ENCODE data around the gene PLD2. TPM values are rescaled to one million over a fixed set of nuclear protein-coding genes. Genes with fewer than 3 reads are reported as not detected.
"Not testable (repeated sequence)": the region's sequence is repeated elsewhere in the genome, so short reads cannot be mapped to it uniquely, and the experiment has no call there.

The PLD2 gene
- total RNA-seq, 4 donors from 2014 or later = 10.2 to 21.3 (median 15.7) TPM

DNA sequence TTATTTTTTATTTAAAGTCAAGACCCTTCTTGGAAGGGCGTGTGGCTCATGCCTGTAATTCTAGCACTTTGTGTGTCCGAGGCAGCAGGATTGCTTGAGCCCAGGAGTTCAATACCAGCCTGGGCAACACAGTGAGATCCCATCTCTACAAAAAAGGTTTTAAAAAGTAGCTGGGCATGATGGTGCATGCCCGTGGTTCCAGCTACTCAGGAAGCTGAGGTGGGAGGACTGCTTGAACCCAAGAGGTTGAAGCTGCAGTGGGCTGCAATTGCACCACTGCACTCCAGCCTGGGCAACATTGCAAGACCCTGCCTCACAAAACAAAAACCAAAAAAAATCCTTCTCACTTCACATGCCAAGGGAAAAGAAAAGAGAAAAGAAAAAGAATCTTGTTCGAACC lies 55.8 kb downstream of the PLD2 start:
- Histone ChIP-seq H3K4me3 (no peak overlapping the region), H3K4me1 (peaks cover 0 to 34% (median 9%) of the 10 kb centered on the region in 3 donors), H3K27ac (no peak overlapping the region), H3K27me3 (no peaks in the 10 kb centered on the region), H3K36me3 (peaks cover 0 to 15% of the 10 kb centered on the region in 2 donors), H3K9me3 (no peaks in the 10 kb centered on the region)
- 94 to 100% methylated on average over 1 to 4 of the region's 4 CpGs for WGBS, 2 donors (ENCODE audit: low coverage in 1 of 2)
- no peak for ATAC-seq
- TF ChIP-seq EP300 (IDR thresholded peaks at IDR 0.05) = no peak
- TF ChIP-seq, protein P1, sequence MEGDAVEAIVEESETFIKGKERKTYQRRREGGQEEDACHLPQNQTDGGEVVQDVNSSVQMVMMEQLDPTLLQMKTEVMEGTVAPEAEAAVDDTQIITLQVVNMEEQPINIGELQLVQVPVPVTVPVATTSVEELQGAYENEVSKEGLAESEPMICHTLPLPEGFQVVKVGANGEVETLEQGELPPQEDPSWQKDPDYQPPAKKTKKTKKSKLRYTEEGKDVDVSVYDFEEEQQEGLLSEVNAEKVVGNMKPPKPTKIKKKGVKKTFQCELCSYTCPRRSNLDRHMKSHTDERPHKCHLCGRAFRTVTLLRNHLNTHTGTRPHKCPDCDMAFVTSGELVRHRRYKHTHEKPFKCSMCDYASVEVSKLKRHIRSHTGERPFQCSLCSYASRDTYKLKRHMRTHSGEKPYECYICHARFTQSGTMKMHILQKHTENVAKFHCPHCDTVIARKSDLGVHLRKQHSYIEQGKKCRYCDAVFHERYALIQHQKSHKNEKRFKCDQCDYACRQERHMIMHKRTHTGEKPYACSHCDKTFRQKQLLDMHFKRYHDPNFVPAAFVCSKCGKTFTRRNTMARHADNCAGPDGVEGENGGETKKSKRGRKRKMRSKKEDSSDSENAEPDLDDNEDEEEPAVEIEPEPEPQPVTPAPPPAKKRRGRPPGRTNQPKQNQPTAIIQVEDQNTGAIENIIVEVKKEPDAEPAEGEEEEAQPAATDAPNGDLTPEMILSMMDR (IDR thresholded peaks at IDR 0.05) = no peak
- no peak for TF ChIP-seq POLR2AphosphoS5 (IDR thresholded peaks at IDR 0.05)
- TF ChIP-seq POLR2A (IDR thresholded peaks at IDR 0.05) = no peak

DNA sequence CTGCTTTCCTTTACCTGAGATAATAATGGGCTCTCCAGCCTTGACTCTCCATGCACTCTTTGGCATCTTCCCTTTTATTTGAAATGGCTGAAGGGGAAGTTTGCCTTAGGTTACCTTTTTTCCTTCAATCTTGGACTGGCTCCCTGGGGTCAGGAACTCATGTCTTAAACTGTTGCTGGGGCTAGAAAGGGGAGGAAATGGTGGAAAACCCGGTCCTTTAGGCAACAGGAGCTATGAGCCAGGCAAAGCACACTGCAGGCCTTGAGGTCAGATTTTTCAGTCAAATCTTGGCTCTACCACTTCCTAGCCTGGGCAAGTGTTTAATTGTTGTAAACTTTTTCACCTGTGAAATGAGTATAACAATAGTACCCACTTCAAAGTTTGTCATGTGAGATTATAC lies 56.4 kb downstream of the PLD2 start:
- TF ChIP-seq POLR2AphosphoS5 (IDR thresholded peaks at IDR 0.05) (no peak), EP300 (IDR thresholded peaks at IDR 0.05) (no peak), POLR2A (IDR thresholded peaks at IDR 0.05) (no peak)
- TF ChIP-seq, protein P1 (IDR thresholded peaks at IDR 0.05) = no peak

DNA sequence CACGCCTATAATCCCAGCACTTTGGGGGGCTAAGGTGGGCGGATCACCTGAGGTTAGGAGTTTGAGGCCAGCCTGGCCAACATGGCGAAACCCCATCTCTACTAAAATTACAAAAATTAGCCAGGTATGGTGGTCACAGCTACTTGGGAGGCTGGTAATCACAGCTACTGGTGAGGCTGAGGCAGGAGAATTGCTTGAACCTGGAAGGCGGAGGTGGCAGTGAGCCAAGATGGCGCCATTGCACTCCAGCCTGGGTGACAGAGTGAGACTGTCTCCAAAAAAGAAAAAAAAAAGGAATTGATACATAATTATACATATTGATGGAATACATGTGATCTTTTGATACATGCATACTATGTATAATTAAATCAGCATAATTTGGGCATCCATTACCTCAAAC lies 60.6 kb downstream of the PLD2 start:
- not testable (repeated sequence) for ATAC-seq, H3K27ac ChIP-seq, H3K4me1 ChIP-seq, H3K4me3 ChIP-seq, H3K27me3 ChIP-seq, H3K36me3 ChIP-seq, H3K9me3 ChIP-seq
- 50 to 73% methylated on average over 1 to 4 of the region's 5 CpGs for WGBS, 2 donors (ENCODE audit: low coverage in 1 of 2)

More for the DNA sequence above, 56.4 kb downstream of the PLD2 start:
- no peaks in the 10 kb centered on the region for H3K27me3 ChIP-seq
- H3K27ac ChIP-seq = no peak overlapping the region
- no peak overlapping the region for H3K4me3 ChIP-seq
- H3K36me3 ChIP-seq = peaks cover 0 to 15% of the 10 kb centered on the region in 2 donors
- ATAC-seq = no peak
- H3K4me1 ChIP-seq = peaks cover 0 to 28% (median 4%) of the 10 kb centered on the region in 3 donors
- 78 to 90% methylated on average over 1 of the region's 1 CpG for WGBS, 2 donors (ENCODE audit: low coverage in 1 of 2)
- H3K9me3 ChIP-seq = no peaks in the 10 kb centered on the region

DNA sequence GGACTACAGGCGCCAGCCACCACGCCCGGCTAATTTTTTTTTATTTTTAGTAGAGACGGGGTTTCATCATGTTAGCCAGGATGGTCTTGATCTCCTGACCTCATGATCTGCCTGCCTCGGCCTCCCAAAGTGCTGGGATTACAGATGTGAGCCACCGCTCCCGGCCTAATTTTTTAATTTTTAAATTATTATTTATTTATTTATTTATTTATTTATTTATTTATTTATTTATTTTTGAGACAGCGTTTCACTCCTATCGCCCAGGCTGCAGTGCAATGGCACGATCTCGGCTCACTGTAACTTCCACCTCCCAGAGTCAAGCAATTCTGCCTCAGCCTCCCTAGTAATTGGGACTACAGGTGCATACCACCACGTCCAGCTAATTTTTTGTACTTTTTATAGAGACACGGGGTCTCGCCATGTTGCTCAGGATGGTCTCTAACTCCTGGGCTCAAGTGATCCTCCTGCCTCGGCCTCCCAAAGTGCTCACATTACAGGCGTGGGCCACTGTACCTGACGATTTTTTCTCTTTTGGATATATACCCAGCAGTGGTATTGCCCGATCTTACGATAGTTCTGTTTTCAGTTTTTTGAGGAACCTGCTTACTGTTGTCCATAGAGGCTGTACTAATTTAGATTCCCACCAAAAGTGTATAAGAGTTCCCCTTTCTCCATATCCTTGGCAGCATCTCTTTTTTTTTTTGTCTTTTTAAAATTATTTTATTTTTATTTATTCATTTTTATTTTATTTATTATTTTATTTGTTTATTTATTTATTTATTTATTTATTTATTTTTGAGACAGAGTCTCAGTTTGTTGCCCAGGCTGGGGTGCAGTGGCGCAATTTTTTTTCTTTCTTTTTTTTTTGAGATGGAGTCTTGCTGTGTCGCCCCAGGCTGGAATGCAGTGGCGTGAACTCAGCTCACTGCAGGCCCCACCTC lies 62.4 kb downstream of the PLD2 start:
- not testable (repeated sequence) for ATAC-seq, H3K9me3 ChIP-seq
- WGBS, 2 donors (ENCODE audit: low coverage in 1 of 2) = 91 to 100% methylated on average over 9 to 19 of the region's 22 CpGs

DNA sequence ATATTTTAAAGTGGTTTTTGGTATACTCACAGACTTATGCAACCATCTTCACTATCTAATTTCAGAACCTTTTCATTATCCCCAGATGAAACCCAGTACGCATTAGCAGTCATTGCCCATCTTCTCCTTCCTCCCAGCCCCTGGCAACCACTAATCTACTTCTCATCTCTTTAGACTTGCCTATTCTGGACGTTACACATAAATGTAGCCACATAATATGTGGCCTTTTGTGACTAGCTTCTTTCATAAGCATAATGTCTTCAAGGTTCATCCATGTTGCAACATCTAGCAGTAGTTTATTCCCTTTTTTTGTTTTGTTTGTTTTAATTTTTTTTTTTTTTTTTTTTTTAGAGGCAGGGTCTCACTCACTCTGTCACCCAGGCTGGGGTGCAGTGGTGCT lies 63.9 kb downstream of the PLD2 start:
- Histone ChIP-seq H3K4me1 (no peaks in the 10 kb centered on the region), H3K27me3 (no peaks in the 10 kb centered on the region), H3K4me3 (no peak overlapping the region), H3K27ac (no peak overlapping the region), H3K36me3 (peaks cover 0 to 4% of the 10 kb centered on the region in 2 donors), H3K9me3 (no peaks in the 10 kb centered on the region)
- ATAC-seq = no peak
- TF ChIP-seq POLR2AphosphoS5 (IDR thresholded peaks at IDR 0.05) (no peak), EP300 (IDR thresholded peaks at IDR 0.05) (no peak), POLR2A (IDR thresholded peaks at IDR 0.05) (no peak)
- TF ChIP-seq, protein P1 (IDR thresholded peaks at IDR 0.05) = no peak
- WGBS, 2 donors (ENCODE audit: low coverage in 1 of 2) = 70 to 93% methylated on average over 2 of the region's 2 CpGs

More for the DNA sequence above, 62.4 kb downstream of the PLD2 start:
- H3K27ac ChIP-seq, H3K4me1 ChIP-seq, H3K36me3 ChIP-seq, H3K27me3 ChIP-seq, H3K4me3 ChIP-seq: not testable (repeated sequence)

DNA sequence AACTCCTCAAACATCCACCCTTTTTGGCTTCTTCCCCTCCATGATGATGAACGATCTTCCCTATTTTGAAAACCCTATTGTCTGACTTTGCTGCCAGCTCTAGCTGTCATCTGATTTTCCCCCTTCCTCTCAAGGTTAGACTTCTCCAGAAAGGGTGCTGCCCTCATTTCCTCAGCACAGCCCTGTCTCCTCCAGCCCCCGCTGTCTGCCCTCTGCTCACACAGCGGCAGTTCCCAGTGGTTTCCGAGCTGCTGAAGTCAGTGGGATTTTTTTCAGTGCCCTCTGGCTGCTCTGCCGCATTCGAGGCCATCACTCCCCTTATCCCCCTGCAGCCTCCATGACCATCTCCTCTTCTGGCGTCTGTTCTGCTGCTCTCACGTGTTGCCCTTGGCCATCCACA lies 65.8 kb downstream of the PLD2 start:
- no peak for ATAC-seq
- TF ChIP-seq, protein P1 (IDR thresholded peaks at IDR 0.05) = no peak
- TF ChIP-seq POLR2A (IDR thresholded peaks at IDR 0.05) (no peak), EP300 (IDR thresholded peaks at IDR 0.05) (no peak), POLR2AphosphoS5 (IDR thresholded peaks at IDR 0.05) (no peak)
- Histone ChIP-seq H3K4me3 (no peak overlapping the region), H3K36me3 (peaks cover 0 to 4% of the 10 kb centered on the region in 2 donors), H3K27me3 (no peaks in the 10 kb centered on the region), H3K27ac (no peak overlapping the region), H3K4me1 (no peaks in the 10 kb centered on the region), H3K9me3 (no peaks in the 10 kb centered on the region)
- 45 to 51% methylated on average over 7 to 8 of the region's 8 CpGs for WGBS, 2 donors (ENCODE audit: low coverage in 1 of 2)

Data from gastroesophageal sphincter (tissue), 4 donors.